22Rv1 (cell line): ENCODE results near the gene FUZ.

ENCODE experiments used
- H3K27ac ChIP-seq: fragments of 450-650 bp; 2 replicates; pipeline ENCODE4 v1.5.1; 2017
- CTCF ChIP-seq: fragments of 450-650 bp; IDR thresholded peaks from 2 replicates; pipeline ENCODE4 v1.5.1; 2017; ENCODE audit warnings: mild to moderate bottlenecking
- ZFX ChIP-seq: fragments of 450-650 bp; IDR thresholded peaks from 2 replicates; pipeline ENCODE4 v1.6.1; 2017; ENCODE audit warnings: antibody characterized with exemption, borderline replicate concordance

The FUZ gene

GRCh38 chr19:49858088-49858985 lies 45.2 kb upstream of the FUZ start:
- H3K27ac ChIP-seq = peak overlapping the region; percentile 96
- TF ChIP-seq ZFX (no peak), CTCF (0 out of 2 replicates have a peak, but pooled peaks have one; percentile 4)

GRCh38 chr19:49857838-49858087 lies 44.7 kb upstream of the FUZ start:
- peak overlapping the region; percentile 96 for H3K27ac ChIP-seq
- TF ChIP-seq CTCF (no peak; the same call in 1 of the 2 replicates), ZFX (no peak)

GRCh38 chr19:49857061-49857837 lies 44.2 kb upstream of the FUZ start:
- H3K27ac ChIP-seq = peak overlapping the region; percentile 96
- TF ChIP-seq ZFX (no peak), CTCF (no peak)

- peak overlapping the region; percentile 96 for H3K27ac ChIP-seq
- TF ChIP-seq ZFX = no peak
- TF ChIP-seq CTCF = no peak
Observed at GRCh38 chr19:49856574-49857021, 43.5 kb upstream of the FUZ start.

GRCh38 chr19:49855676-49856573 lies 42.8 kb upstream of the FUZ start:
- TF ChIP-seq CTCF = no peak
- TF ChIP-seq ZFX = no peak
- peak overlapping the region; percentile 96 for H3K27ac ChIP-seq

- peak overlapping the region; percentile 96 for H3K27ac ChIP-seq
- TF ChIP-seq CTCF (no peak), ZFX (no peak)
Observed at GRCh38 chr19:49855277-49855675, 42.2 kb upstream of the FUZ start.
